Frontal cortex (tissue), 4 donors: ENCODE data around the gene GNPTG. TPM values are rescaled to one million over a fixed set of nuclear protein-coding genes. Genes with fewer than 3 reads are reported as not detected.

ENCODE experiments used
- DNase-seq, 2 donors: peaks; one replicate each; pipeline ENCODE4 v3.0.0; 2012; ENCODE audit warnings: low spot score in 2 of 2
- FAIRE-seq: peaks from 2 replicates; lab custom pipeline; 2012; peaks lifted over from hg19 to GRCh38; lab: Jason Lieb, UNC
- total RNA-seq: library from RNA; depleted of rRNA; stranded (reverse); fragments of >200 nt; gene quantifications from one replicate; pipeline ENCODE4 v1.2.3, GENCODE V29; 2014
- donor health status: control.
- donor health status: control.
- donor health status: control.

GNPTG gene
- total RNA-seq, 1 donor from 2014 or later: 17.9 TPM

DNA sequence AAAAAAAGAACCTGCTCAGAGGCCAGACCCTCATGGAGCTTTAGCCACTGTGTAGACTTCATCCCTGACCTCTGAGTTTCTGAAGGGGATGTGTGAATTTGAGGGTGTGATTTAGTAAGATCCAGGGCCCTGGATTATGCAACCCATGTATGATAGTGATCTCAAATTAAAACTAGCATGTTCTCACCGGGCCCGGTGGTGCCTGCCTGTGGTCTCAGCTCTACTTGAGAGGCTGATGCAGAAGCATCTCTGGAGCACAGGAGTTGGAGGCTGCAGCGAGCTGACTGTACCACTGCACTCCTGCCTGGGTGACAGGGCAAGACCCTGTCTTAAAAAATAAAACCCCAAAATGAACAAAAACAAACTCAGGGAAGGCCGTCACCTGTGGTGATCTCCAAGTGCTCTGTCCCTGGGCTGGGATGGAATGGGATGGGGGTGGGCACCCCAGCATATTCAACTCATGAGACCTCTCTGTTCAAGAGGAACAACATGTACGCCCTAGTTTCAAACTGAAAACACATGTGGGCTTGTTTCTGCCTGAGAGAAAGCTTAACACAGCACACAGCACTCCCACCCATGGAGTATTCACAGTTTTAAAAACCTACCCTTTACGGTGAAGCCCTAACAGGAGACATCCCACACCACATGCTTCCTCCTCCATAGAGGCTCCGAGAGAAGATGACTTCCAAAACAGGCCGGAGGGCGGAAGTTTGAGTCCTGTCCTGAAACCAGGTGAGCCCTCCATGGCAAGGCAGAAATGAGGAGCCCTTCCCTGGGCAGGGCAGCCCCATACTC, 30.1 kb downstream of the GNPTG start:
- FAIRE-seq: no peak

DNA sequence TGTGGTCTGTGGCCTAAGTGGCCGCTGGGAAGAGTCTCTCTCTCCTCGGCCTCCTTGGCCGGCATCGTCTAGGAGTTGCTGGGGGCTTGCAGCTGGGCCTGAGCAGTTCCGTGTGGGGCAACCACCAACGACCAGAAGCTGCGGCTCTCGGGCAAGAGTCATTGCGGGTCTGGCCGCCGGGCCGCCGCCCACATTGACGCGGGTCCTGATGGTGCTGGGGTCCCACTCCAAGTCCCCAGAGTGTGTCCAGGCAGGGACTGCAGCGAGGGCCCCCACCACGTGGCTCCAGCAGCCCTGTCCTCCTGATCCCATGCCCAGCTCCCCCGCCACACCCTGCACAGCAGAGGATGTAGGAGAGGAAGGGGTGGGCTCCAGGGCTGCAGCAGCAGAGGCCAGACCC, 31.8 kb downstream of the GNPTG start:
- DNase-seq: no peak

More for the DNA sequence above, 30.1 kb downstream of the GNPTG start:
- no peak for DNase-seq

DNA sequence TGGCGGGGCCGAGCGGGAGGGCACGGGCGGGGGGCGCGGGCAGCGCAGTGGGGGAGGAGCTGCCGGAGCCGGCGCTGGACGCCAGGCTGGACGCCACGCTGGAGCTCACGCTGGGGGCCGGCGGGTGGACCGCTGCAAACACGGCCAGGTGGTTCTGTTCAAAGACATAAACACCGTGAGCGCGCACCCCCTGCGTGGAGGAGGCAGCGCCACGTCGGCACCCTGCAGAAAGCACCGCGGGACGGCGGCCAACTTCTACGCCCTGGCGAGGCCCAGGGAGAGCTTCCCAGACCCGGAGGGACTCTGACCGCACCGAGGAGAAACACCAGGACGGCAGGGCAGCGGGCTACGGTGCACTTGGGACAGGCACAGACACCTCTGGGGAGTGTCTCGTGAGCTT, 33.5 kb downstream of the GNPTG start:
- no peak for DNase-seq
- FAIRE-seq: no peak

More for the DNA sequence above, 31.8 kb downstream of the GNPTG start:
- no peak for FAIRE-seq

DNA sequence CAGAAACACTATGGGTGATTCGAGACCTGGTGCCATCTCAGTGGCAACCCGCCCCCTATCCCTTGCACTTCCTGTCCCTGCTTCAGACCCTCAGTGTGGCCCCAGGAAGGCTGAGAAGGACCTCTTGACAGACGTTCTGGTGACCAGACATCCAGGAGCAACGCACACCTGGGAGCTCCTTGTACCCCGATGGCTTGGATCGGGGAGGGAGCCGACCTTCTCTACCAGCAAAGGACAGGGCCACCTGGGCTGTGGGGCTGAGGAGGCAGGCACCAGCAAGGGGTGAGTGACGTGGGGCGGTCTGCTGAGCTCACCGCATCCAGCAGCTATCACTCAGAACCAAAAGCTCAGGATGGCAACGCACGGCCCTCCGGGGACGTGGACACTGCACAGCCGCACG, 35.6 kb downstream of the GNPTG start:
- DNase-seq: no peak

DNA sequence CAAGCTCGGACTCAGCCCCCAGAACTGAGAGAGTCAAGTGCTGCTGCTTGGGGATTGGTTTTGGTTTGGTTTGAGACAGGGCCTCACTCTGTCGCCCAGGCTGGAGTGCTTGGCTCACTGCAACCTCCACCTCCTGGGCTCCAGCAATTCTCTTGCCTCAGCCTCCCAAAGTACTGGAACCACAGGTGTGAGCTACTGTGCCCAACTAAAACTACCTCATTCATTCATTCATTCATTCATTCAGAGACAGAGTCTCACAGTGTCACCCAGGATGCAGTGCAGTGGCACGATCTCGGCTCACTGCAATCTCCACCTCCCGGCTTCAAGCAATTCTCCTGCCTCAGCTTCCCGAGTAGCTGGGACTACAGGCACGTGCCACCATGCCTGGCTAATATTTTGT, 38.0 kb downstream of the GNPTG start:
- FAIRE-seq: no peak
- no peak for DNase-seq

More for the DNA sequence above, 35.6 kb downstream of the GNPTG start:
- FAIRE-seq: no peak

DNA sequence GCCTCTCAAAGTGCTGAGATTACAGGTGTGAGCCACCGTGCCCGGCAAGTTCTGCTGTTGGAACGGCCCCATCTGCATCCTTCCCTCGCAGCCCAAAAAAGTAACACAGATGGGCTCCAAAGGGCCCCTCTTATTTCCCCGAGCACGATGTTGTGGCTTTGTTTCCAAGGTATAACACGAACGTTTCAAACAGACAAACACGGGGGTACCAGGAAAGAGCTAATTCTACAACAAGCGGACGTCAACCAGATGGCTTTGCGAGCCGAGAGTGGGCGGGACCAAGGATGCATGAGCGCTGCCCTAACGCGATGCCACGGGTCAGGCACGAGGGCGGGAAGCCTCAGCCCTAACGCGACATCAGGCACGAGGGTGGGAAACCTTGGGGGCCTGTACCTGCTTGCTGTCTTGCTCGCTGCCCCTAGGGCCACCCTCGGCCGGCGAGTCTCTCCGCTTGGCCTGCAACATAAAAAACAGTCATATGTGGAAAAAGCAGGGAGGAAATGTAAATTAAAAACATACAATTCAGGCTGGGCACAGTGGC, 38.6 kb downstream of the GNPTG start:
- DNase-seq: no peak
- FAIRE-seq: no peak

DNA sequence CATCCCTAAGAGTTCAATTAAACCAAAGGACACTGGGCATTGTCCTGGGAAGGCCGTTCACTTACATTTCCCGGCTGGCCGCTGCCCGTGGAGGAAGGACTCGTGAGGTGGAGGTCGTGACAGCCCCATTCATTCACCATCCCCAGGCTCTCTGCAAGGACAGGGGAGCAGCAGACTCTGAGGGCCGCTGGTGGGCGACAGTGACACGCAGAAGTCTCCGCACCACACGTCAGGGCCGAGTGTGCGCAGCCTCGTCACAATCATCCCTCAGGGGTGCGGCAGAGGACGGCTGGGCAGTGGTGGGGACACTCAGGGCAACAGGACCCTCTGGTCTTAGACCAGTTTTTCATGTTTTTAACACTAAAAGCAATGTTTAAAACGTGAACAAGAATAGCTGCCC, 41.1 kb downstream of the GNPTG start:
- DNase-seq (no peak), FAIRE-seq (no peak)

DNA sequence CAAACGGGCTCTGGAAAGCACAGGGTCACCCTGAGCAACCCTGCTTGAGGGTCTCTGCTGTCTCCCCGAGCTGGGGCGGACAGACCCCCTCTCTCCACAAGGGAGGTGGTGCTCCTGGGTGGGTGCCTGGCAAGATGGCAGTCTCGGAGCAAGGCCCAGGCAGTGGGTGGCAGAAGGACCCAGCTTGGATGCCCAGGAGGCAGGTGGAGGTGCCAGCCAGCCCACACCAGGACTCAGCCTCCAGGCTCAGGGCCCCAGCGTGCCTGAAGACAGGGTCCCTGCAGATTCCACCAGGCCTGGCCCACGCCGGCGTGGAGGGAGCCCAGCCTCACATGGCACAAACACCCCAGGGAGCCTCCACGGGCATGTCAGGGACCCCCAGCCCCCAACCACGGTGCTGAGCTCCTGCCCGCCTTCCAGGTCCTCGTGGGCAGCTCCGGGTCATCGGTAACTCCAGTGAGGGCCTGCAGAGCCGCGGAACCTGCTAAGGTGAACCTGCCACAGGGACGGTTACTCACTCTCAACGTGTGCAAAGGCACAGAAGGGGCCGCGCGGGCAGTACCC, 42.0 kb downstream of the GNPTG start:
- no peak for FAIRE-seq
- DNase-seq: no peak

DNA sequence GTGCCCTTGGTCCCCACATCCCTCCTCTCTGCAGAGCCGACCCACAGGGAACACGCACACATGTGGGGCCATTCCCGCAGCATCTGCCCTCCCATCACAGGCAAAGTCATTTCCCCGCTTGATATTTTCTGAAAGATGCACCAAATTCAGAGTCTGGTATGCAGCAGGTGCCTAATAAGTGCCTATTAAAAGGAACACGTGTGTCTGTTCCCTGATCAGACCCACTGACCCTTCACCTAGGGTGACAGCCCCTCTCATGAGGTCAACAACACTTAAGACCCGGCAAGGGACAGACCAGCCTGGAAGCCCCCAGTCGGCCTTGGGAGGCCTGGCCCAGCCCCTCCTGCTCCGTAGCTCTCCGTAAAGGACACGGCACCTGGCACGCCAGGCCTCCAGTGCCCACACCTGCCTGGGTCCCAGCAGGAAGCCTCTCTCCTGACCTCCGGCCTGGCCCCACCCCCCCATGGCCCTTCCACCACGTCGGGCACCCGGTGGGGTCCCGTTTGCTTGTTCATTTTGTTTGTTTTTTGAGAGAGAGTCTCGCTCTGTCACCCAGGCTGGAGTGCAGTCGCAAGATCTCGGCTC, 42.7 kb downstream of the GNPTG start:
- DNase-seq: no peak
- no peak for FAIRE-seq

DNA sequence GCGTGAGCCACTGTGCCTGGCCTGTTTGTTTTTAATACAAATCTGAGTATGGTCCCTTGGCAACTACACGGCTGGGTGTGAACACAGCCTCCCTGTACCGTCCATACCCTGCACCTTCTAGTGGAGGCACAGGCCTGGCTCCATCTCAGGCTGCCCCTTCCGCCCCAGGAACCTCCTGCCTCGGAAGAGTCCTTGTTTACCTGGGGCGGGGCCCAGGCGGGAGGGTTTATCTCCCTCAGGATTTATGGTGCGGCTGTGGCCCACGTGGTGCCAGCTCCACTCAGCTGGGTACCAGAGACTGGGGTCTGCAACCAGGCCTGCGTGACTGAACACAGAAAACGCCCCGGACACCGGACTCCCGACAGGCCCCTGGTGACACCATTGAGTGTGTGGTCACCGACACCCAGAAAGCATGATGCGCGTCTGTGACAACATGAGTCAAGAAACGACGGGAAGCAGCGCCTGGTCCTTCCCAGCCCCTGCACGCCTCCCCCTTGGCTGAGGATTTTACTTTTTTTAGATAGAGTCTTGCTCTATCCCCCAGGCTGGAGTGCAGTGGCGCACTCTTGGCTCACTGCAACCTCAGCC, 43.8 kb downstream of the GNPTG start:
- no peak for FAIRE-seq
- DNase-seq: no peak

DNA sequence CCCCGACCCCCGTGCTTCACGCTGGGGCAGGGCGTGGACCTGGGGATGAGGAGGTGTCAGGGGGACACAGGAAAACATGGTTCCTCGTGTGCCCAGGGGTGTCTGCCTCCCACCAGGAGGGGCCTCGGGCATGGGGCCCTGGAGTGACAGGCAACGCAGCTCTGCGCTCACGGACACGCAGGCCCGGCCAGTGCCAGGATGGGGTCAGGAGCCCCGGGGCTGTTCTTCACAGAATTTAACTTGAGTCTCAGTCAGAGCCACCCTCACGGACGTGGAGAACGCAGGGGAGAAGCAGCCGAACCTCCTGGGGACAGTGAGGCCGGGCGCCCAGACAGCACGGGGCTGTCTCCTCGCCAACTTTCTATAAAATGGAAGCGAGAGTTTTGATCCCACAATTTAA, 46.0 kb downstream of the GNPTG start:
- FAIRE-seq: no peak
- no peak for DNase-seq

DNA sequence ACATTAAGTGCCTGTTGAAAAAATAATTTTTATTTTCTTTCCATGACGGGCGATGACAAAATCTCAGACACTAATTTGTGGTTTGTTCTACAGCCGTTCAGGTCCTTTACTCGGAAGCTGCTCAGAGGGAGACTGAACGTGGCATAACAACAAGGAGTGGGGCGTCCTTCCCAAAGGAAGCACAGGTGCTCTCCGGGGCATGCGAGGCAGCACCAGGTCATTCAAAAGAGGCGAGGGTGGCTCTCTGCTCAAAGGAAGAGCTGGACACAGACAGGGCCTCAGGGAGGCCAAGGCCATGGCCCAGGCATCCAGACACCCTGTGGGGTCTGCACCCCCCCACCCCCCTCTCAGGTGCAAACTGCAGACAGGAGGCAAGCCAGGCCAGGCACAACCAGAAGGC, 46.6 kb downstream of the GNPTG start:
- DNase-seq (no peak), FAIRE-seq (no peak)

DNA sequence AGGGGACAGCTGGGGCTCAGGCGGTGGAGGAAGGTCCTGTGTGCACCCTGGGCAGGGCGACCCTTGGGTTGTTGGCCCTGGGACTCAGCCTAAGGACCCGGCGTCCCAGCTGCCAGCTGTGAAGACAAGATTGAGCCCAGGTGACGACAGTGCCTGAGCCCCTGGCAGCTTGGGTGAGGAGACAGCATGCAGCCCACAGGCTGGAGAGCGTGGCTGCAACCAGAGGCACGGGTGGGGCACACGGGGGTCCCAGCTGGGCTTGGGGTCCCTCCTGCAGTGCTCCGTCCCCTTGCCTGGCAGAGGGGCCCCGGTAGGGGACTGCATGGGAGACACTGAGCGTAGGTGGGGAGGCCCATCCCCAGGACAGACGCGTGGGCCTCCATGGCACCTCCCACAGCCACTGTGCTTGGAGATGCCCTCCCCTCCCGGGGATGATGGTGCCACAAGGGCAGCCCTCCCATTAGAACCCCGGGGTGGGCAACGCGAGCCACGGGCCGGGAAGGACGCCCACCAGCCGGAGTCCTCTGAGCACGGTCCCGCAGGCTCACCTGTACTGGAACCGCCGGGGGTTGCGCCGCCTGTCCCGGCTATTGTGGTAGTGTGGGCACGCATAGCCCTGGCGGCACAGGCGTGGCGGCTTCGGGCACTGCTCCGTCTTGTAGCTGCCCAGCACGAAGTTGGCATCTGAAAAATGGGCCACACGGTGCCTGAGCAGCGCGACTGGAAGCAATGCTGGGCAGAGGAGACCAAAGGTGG, 47.3 kb downstream of the GNPTG start:
- no peak for FAIRE-seq
- no peak for DNase-seq

DNA sequence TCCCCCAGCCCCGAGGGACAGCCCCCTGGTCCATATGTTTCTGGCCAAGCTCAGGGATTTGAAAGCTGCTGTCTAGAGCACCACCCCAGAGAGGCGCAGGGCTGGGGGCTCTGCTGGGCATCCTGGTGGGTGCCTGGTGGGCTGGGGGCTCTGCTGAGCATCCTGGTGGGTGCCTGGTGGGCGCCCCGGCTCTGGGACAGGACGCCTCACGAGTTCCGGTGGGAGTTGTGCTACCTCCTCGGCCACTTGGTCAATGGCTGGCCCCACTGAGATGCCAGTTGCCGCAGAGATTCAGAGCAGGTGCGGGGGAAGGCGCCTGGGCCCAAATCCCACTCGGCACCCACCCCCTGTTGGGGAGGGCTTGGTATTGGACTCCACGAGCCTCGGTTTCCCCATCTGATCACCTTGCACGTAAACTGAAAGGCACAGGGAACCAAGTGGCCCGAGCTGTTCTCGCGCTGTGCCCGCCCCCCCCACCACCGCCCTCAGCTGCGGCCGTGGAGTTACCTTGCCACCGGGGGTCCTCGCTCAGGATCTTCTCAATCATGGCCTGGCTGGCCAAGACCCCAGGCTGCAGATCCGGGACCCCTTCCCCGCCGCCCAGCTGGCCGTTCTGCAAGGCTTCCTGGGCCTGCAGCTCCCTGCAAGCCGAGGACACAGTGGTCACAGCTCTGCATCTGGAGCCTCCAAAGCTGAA, 49.5 kb downstream of the GNPTG start:
- no peak for DNase-seq
- no peak for FAIRE-seq

DNA sequence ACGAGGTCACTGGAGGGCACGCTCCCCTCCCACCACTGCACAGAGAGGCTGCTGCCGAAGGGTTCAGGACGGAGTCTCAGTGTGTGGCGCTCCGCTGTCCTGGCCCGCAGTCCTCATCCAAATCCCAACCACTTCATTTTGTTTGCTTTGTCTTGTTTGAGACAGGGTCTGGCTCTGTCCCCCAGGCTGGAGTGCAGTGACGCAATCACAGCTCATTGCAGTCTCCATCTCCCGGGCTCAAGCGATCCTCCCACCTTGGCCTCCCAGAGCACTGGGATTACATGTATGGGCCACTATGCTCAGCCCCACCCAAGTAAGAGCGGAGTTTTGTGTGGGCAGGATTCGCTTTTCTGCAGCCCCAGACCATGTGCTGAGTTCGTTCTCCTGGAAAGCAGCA, 50.0 kb downstream of the GNPTG start:
- DNase-seq: no peak
- FAIRE-seq: no peak

DNA sequence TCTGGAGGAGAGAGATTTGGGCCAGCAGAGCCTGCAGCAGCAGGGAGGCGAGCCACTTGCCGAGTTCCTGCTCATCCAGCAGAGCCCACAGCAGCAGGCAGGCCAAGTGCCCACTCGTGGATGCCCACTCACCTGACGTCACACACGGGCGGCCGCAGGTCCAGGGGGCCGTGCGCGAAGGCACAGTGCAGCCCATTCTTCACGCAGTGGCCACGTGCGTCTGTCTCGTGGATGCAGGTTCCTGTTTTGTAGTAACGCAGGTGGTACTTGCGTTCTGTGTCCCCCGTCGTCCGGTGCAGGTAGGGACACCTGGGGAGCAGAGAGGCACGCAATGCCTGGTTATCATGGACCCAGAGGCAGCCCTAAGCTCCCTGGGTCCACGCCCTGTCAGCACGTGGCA, 51.3 kb downstream of the GNPTG start:
- DNase-seq (no peak), FAIRE-seq (no peak)

DNA sequence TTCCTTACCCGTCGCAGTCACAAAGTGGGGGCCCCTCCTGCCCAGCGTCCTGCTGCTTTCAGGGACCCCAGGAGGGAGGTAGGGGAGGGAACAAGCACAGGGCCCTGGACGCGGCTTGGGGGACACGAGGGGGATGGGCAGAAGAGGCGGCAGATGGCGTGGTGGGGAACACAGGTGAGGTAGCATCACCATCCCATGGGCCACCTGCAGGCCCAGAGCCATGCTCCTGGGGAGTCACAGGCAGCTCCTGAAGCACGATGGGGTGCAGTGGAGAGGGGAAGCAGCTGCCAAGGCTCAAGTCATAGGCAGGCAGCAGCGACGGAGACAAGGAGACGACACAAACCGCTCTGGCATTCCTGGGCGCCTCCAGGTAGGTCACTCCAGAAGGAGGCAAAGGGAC, 52.0 kb downstream of the GNPTG start:
- DNase-seq: no peak
- FAIRE-seq: no peak

DNA sequence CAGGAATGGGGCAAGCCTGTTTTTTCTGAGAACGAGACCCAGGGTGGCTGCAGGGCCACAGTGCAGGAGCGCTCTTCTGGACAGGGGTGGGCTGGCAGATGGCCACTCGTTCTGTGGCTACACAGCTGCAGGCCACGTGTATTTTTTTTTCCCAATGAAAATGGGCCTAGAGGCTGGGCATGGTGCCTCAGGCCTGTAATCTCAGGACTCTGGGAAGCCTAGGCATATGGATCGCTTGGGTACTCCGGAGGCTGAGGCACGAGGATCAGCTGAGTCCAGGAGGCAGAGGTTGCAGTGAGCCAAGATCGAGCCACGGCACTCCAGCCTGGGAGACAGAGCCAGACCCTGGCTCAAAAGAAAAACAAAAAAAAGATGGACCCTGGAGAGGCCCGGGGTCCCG, 56.0 kb downstream of the GNPTG start:
- no peak for DNase-seq
- FAIRE-seq: no peak

DNA sequence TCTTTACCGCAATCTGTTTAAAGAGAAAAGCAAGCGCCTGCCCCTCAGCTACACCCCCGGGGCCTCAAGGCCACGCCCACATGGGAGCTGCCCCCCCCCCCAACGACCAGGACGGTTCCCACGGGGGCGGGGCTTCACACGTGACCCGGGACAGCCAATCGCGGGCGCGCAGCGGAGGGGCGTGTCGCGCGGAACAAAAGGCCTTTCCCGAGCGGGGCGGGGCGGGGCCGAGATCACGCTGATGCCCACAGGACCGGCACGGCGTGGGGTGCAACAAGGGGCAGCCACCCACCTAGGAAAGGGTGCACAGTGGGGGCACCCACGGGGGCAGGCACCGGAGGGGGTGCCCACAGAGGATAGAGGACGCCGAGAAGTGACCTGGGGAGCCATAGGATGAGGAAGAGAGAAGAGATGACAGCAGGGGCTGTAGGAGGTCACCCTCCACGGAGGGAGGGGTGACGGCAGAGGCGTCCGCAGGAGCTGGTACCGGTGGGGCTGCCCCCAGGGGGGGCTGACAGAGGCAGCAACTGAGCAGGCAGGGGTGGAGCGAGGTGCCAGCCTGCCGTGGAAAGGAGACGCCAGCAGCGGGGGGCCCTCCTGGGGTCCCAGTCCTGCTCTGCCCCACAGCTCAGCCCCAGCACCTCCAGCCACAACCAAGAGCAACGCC, 56.6 kb downstream of the GNPTG start:
- peak; percentile 54 for FAIRE-seq
- DNase-seq: peak; percentile 95 to 97
